K562 (cell line): ENCODE data around the gene MATN1. TPM values are rescaled to one million over a fixed set of nuclear protein-coding genes. Genes with fewer than 3 reads are reported as not detected.

Source experiments
- ADNP ChIP-seq: fragments of 200-800 bp; sonication (Bioruptor generic); IDR thresholded peaks from 2 replicates; pipeline ENCODE4 v1.6.1; 2016; ENCODE audit warnings: missing genetic modification characterization, missing compliant biosample characterization
- BHLHE40 ChIP-seq: IDR thresholded peaks from 2 replicates; pipeline ENCODE4 v1.6.1; 2011; ENCODE audit warnings: low read length, improper control_type of control experiment
- JUND ChIP-seq, 2 experiments: IDR thresholded peaks; 2 replicates in 1 of 2; 3 replicates in 1 of 2; pipeline ENCODE4 v1.6.1; 2011; ENCODE audit warnings: borderline replicate concordance in 2 of 2, low read depth in 2 of 2, low read length in 2 of 2, improper control_type of control experiment in 1 of 2, missing biosample characterization in 1 of 2, missing genetic modification characterization in 1 of 2, missing genetic modification reagents in 1 of 2
- NFE2 ChIP-seq: IDR thresholded peaks from 2 replicates; pipeline ENCODE4 v1.6.1; 2014; ENCODE audit warnings: antibody characterized with exemption, low read depth
- RBBP5 ChIP-seq: fragments of 200-600 bp; sonication (generic); IDR thresholded peaks from 2 replicates; pipeline ENCODE4 v1.6.1; 2012; ENCODE audit warnings: borderline replicate concordance, mild to moderate bottlenecking, low read length, control low read depth, inconsistent platforms; ENCODE audit not compliant: insufficient read depth, poor library complexity, severe bottlenecking
- RCOR1 ChIP-seq, 2 experiments: IDR thresholded peaks; 2 replicates each; pipeline ENCODE4 v1.6.1; 2012; ENCODE audit warnings: low read depth in 2 of 2, low read length in 2 of 2, borderline replicate concordance in 1 of 2, improper control_type of control experiment in 1 of 2
- SPI1 ChIP-seq: IDR thresholded peaks from 2 replicates; pipeline ENCODE4 v1.6.1; 2011; ENCODE audit warnings: low read depth, low read length, control low read depth, borderline replicate concordance
- polyA plus RNA-seq, 8 experiments: library from polyadenylated mRNA; depleted of rRNA in 4 of 8; stranded (reverse) in 5 of 8; unstranded in 3 of 8; fragments of >200 nt; fragmentation: Nextera tagmentation in 2 of 8; fragmentation: Illumina TruSeq in 1 of 8; extraction: Ambion mirVana in 2 of 8; extraction: Trizol in 1 of 8; gene quantifications; 2 replicates each; pipeline versions ENCODE4 v1.2.1 to v1.2.3, GENCODE V29; 2011 to 2014; ENCODE audit warnings: inconsistent platforms in 1 of 8, missing spikeins in 1 of 8
- total RNA-seq, 7 experiments: library from RNA; depleted of rRNA in 6 of 7; stranded (reverse); fragments of >200 nt in 6 of 7; fragmentation: Illumina TruSeq in 2 of 7; extraction: Trizol in 2 of 7; gene quantifications; 2 replicates each; pipeline versions ENCODE4 v1.2.1 to v1.2.3, GENCODE V29; 2011 to 2021; ENCODE audit warnings: low replicate concordance in 1 of 7
- TF ChIP-seq, protein P1 (sequence below): sonication (generic); formaldehyde crosslinking; IDR thresholded peaks from 2 replicates; pipeline ENCODE4 v1.8.0; 2022; ENCODE audit warnings: mild to moderate bottlenecking, low read depth, missing genetic modification reagents
- TF ChIP-seq, protein P2 (sequence below): fragments of 250-450 bp; sonication (Bioruptor Pico); IDR thresholded peaks from 2 replicates; pipeline ENCODE4 v1.4.0; 2020; ENCODE audit warnings: mild to moderate bottlenecking, moderate library complexity, borderline replicate concordance
- TF ChIP-seq, protein P3 (sequence below): fragments of 450-650 bp; IDR thresholded peaks from 2 replicates; pipeline ENCODE4 v1.6.1; 2016; ENCODE audit warnings: low read depth

Gene MATN1
- total and polyA plus RNA-seq, 9 of the 15 experiments (the other 6 are each of a cell fraction or from before 2014, with no cell fraction given) = 0.10 to 2.3 (median 1.2) TPM

DNA sequence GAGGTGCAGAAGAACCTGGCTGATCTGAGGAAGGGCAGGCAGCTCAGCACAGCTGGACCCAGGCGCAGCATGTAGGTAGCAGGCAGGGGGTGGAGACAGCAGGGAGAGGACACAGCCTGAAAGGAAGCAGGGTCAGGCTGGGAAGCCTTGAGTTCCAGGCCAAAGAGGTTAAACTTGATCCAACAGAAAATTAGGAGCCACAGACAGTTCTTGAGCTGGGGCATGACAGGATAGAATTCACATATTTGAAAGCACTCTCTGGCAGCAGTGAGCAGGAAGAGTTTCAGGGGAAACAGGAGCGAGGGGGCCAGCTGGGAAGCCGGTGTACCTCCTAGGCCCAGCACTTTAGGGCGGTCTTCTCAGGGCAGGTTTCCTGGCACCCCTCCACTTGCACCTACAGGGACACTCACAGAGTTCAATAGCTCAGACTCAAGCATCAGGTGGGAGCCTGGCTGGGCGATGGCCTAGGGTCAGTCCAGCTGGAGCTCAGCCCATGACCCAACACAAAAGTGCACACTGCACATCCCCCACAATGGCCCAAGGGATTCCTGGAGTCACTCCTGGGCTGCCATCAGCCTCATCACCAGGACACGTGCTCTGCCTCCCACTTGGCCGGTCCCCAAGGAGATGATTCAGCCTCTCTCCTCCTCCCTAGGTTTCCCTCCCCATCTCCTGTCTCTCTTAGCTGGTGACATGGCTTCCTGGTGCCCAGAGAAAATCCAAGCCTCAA, 22.7 kb downstream of the MATN1 start (continued):
- TF ChIP-seq, protein P1, sequence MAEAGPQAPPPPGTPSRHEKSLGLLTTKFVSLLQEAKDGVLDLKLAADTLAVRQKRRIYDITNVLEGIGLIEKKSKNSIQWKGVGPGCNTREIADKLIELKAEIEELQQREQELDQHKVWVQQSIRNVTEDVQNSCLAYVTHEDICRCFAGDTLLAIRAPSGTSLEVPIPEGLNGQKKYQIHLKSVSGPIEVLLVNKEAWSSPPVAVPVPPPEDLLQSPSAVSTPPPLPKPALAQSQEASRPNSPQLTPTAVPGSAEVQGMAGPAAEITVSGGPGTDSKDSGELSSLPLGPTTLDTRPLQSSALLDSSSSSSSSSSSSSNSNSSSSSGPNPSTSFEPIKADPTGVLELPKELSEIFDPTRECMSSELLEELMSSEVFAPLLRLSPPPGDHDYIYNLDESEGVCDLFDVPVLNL = no peak
- TF ChIP-seq RCOR1 (IDR thresholded peaks at IDR 0.05; ENCODE audit: borderline replicate concordance in 1 of 2, low read depth in 2 of 2, low read length in 2 of 2) (peak in 1 of 2 experiments; percentile 83; a peak in 2 of 4 replicates), ADNP (tag) (no peak), BHLHE40 (peak; percentile 94), JUND (IDR thresholded peaks at IDR 0.05; ENCODE audit: borderline replicate concordance, low read depth, low read length) (peak; percentile 86), JUND (tag; IDR thresholded peaks at IDR 0.05; ENCODE audit: borderline replicate concordance, low read depth, low read length) (peak; percentile 77; the same call in 2 of the 3 replicates), NFE2 (0 out of 2 replicates have a peak, but pooled peaks have one; percentile 10), SPI1 (no peak), RBBP5 (peak; percentile 18)
- TF ChIP-seq, protein P2, sequence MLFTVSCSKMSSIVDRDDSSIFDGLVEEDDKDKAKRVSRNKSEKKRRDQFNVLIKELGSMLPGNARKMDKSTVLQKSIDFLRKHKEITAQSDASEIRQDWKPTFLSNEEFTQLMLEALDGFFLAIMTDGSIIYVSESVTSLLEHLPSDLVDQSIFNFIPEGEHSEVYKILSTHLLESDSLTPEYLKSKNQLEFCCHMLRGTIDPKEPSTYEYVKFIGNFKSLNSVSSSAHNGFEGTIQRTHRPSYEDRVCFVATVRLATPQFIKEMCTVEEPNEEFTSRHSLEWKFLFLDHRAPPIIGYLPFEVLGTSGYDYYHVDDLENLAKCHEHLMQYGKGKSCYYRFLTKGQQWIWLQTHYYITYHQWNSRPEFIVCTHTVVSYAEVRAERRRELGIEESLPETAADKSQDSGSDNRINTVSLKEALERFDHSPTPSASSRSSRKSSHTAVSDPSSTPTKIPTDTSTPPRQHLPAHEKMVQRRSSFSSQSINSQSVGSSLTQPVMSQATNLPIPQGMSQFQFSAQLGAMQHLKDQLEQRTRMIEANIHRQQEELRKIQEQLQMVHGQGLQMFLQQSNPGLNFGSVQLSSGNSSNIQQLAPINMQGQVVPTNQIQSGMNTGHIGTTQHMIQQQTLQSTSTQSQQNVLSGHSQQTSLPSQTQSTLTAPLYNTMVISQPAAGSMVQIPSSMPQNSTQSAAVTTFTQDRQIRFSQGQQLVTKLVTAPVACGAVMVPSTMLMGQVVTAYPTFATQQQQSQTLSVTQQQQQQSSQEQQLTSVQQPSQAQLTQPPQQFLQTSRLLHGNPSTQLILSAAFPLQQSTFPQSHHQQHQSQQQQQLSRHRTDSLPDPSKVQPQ = no peak
- TF ChIP-seq, protein P3, sequence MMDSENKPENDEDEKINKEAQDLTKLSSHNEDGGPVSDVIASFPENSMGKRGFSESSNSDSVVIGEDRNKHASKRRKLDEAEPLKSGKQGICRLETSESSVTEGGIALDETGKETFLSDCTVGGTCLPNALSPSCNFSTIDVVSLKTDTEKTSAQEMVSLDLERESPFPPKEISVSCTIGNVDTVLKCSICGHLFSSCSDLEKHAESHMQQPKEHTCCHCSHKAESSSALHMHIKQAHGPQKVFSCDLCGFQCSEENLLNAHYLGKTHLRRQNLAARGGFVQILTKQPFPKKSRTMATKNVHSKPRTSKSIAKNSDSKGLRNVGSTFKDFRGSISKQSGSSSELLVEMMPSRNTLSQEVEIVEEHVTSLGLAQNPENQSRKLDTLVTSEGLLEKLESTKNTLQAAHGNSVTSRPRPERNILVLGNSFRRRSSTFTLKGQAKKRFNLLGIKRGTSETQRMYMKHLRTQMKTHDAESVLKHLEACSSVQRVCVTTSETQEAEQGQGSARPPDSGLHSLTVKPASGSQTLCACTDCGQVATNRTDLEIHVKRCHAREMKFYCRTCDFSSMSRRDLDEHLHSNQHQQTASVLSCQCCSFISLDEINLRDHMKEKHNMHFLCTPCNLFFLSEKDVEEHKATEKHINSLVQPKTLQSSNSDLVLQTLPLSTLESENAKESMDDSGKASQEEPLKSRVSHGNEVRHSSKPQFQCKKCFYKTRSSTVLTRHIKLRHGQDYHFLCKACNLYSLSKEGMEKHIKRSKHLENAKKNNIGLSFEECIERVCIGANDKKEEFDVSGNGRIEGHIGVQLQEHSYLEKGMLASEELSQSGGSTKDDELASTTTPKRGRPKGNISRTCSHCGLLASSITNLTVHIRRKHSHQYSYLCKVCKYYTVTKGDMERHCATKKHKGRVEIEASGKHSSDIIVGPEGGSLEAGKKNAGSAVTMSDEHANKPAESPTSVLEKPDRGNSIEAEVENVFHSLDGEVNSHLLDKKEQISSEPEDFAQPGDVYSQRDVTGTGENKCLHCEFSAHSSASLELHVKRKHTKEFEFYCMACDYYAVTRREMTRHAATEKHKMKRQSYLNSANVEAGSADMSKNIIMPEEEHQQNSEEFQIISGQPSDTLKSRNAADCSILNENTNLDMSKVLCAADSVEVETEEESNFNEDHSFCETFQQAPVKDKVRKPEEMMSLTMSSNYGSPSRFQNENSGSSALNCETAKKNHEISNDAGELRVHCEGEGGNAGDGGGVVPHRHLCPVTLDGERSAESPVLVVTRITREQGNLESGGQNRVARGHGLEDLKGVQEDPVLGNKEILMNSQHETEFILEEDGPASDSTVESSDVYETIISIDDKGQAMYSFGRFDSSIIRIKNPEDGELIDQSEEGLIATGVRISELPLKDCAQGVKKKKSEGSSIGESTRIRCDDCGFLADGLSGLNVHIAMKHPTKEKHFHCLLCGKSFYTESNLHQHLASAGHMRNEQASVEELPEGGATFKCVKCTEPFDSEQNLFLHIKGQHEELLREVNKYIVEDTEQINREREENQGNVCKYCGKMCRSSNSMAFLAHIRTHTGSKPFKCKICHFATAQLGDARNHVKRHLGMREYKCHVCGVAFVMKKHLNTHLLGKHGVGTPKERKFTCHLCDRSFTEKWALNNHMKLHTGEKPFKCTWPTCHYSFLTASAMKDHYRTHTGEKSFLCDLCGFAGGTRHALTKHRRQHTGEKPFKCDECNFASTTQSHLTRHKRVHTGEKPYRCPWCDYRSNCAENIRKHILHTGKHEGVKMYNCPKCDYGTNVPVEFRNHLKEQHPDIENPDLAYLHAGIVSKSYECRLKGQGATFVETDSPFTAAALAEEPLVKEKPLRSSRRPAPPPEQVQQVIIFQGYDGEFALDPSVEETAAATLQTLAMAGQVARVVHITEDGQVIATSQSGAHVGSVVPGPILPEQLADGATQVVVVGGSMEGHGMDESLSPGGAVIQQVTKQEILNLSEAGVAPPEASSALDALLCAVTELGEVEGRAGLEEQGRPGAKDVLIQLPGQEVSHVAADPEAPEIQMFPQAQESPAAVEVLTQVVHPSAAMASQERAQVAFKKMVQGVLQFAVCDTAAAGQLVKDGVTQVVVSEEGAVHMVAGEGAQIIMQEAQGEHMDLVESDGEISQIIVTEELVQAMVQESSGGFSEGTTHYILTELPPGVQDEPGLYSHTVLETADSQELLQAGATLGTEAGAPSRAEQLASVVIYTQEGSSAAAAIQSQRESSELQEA = no peak
